Epidermal melanocyte (primary cell): ENCODE results near the gene GALNT7.
"Not testable (repeated sequence)": the region's sequence is repeated elsewhere in the genome, so short reads cannot be mapped to it uniquely, and the experiment has no call there.

Source experiments
- DNase-seq: peaks from one replicate; pipeline ENCODE4 v3.0.0; 2011; ENCODE audit warnings: low spot score; ENCODE audit not compliant: insufficient read length

The GALNT7 gene

DNA sequence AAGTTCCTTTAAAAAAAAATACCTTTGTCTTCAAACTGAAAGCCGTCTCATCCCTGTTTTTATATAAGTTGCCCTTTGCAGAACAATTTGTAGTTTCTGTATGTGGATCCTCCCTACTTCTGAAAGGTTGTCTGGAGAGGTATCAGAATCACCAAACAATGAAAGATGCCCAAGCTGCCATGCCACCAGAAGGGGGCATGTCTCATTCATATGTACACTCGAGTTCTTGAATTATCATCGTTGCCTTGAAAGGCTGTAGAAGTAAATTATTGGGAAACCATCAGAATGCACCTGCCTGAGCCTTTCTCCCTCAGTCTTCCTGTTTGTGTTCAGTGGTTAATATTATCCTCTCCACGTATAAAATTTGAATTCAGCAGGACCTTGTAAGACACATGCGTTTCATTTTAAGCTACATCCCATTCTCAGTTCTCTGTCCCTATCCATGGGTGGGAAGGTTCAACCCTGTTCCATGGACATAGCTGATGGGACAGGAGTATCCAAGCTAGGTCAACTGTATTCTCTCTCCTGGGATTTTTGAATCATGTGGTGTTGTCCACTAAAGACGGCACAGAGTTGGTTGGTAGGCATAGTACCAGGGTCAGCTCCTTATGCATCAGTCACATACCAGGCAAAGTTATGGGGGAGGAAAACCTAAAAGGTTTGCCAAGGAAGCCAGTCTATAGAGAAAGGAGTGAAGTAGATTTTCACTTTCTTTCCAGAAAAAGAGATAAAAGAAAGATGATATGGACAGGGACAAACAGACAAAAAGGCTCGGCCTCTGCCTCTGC is 24.0 kb downstream of the GALNT7 start:
- DNase-seq = no peak

DNA sequence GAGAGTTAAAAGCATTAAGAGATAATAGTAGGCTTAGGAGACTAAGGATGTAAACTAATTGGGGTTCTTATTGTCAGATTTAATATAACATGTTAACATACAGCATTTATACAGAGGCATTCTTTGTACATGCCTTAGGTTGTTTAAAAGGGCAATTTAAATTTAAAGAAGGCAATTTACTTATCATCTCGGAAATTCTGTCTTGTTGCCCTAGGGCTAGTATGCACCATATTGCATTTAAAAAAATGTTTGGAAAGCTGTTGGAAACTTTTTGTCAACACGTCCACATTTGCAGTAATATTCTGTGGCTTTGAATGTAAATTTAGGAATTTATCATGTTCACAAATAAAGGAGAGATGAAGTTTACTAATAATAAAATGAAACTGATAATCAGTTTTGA is 25.5 kb downstream of the GALNT7 start:
- DNase-seq = no peak

- no peak for DNase-seq
Observed at GRCh38 chr4:173195109-173195508, 26.5 kb downstream of the GALNT7 start.

- no peak for DNase-seq
Observed at GRCh38 chr4:173199553-173199952, 30.9 kb downstream of the GALNT7 start.

GRCh38 chr4:173200103-173200884 is 31.7 kb downstream of the GALNT7 start:
- DNase-seq = no peak

DNA sequence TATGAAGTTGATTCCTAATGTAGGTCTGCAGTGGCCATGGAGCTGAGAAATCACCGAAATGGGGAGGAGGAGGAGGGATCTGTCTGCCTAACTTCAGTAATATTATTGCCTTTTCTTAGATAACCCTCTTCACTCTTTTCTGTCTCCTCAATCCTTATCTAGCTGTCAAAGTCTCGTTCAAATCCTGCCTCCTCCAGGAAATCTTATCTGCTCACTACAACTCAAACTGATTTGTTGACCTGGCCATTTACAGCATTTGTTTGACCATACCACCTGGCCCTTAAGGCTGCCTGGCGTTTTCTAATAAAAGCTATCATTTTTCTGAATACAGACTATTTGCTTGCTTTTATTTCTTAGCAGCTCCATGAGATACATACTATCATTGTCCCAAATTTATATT is 33.8 kb downstream of the GALNT7 start:
- no peak for DNase-seq

GRCh38 chr4:173205656-173206055 is 37.0 kb downstream of the GALNT7 start:
- no peak for DNase-seq

- no peak for DNase-seq
Observed at GRCh38 chr4:173208420-173208819, 39.8 kb downstream of the GALNT7 start.

DNA sequence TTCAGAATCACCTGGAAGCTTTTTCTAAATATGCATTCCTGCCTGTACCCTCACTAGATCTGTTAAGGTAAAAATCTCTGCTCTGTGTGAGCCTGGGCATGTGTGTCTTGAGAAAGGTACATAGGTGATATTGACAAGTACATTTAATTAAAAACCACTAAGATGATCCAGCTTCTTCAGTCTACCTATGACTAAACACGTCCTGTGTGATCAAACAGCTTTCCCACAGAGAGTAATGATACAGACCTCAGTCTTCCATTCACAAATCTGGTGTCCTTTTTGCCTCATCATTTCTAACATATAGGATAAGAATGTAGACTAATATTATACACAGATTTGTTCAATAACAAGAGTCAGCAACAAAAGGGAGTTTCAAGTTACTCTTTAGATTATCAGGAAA is 42.6 kb downstream of the GALNT7 start:
- DNase-seq = no peak

DNA sequence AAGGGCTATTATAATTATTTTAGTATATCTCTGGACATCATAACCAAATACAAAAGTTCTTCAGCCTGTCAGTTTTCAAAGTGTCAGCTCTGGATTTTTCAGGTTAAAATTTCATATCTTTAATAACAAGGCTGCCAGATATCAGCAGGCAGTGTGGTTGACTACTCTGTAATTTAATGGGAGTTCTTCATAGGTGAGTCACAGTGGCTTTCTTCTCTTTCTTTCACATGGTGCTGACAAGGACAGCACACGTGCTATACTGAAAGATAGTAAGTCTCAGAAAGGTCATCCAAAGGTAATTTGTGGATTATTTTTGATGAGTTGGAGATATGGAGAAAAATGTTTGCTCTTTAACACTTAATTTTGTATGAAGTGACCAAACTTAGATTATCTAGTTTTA is 43.2 kb downstream of the GALNT7 start:
- no peak for DNase-seq

GRCh38 chr4:173212379-173212778 is 43.8 kb downstream of the GALNT7 start:
- DNase-seq = no peak

- DNase-seq = no peak
Observed at GRCh38 chr4:173213296-173213695, 44.7 kb downstream of the GALNT7 start.

GRCh38 chr4:173214231-173214630 is 45.6 kb downstream of the GALNT7 start:
- no peak for DNase-seq

DNA sequence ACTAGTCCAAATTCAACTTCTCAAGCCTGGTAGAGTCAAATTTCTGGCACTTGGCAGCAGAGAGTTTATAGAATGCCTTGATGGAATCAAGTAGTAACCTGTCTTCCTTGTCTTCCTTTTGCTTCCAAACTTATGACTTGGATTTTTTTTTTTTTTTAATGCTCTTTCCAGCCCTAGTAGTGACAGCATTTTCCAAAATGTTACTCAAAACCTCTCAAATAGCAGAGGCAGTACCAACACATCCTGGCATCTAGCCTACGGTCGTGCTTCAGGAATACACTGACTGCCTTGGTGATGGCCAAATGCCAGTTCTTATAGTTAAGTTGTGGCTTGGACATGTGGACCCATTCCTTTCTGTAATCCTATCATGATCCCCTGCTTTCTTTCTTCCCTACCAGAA is 46.0 kb downstream of the GALNT7 start:
- DNase-seq = no peak

DNA sequence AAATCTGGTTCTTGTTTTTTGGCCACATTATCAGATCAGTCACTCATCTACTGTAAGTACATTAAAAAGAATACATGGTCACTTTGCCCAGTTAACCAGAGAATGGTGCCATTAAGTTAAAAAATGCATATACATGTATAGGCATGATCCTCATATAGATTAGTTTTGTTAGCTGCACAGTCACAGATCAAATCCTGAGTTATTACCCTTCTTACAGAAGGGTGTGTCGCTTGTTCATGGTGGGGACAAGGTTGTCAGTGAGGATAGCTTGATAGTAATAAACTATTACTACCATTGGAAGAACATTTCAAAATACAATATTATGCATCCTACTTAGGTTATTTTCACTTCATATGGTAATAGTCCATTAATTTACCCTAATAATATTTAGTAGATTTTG is 48.5 kb downstream of the GALNT7 start:
- DNase-seq = no peak

GRCh38 chr4:173217727-173218126 is 49.1 kb downstream of the GALNT7 start:
- no peak for DNase-seq

DNA sequence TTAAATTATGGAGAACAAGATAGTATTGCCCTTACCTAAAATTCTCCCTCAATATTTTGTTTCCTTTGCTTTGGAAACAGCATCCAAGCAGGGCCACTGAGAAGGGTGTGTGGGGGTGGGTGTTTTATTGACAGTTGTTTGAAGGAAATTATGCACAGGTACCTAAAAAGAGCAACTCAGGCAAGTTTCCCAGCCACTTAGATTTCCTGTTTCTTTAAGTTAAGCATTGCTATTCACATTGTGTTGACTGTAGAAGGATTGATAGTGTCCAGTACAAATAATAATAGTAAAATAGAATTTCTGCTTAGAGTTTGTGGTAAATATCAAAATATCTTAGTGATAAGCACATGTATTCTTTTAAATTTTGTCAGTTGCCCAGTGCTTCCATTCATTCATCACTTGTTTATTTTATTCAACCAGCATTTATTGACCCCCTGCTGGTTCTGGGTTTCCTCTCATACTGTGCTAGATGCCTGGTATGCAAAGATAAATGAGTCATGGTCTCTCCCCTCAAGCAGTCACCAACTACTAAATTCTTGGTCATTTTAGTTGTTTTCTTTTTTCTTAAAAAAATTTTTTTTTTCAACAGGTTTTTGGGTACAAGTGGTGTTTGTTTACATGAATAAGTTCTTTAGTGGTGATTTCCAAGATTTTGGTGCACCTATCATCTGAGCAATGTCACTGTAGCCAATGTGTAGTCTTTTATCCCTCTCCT is 50.0 kb downstream of the GALNT7 start:
- no peak for DNase-seq

- DNase-seq = not testable (repeated sequence)
Observed at GRCh38 chr4:173219126-173219437, 50.5 kb downstream of the GALNT7 start.

- DNase-seq = no peak
Observed at GRCh38 chr4:173223743-173224142, 55.1 kb downstream of the GALNT7 start.

- DNase-seq = no peak
Observed at GRCh38 chr4:173226401-173226888, 57.8 kb downstream of the GALNT7 start.

DNA sequence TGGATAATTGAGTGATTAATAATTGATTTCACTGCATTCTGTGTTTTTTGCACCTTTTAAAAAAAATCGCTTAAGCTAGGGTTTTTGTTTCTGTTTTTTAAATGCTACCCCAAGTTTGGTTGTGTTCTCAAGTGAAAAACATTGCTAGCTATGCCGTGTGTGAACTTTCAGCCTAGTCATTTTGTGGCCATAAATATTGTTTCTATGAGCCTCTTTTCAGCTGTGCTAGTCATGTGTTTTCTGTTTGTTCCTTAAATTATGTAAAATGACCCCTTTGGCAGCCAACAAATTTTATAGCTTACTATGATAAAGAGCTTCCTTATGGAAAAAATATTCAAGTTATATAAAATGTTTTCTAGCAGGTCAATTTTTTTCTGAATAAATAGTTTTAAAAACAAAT is 59.1 kb downstream of the GALNT7 start:
- no peak for DNase-seq

- DNase-seq = no peak
Observed at GRCh38 chr4:173230062-173230461, 61.5 kb downstream of the GALNT7 start.
